GM18873 (cell line): ENCODE data around the gene CYTH3.
"Not testable (repeated sequence)": the region's sequence is repeated elsewhere in the genome, so short reads cannot be mapped to it uniquely, and the experiment has no call there.

Experiments
- ATAC-seq: cut with Tn5 transposase; IDR thresholded peaks from one replicate; pipeline ENCODE4 v1.9.1; 2021; ENCODE audit warnings: mild to moderate bottlenecking, moderate library complexity, moderate number of reproducible peaks; ENCODE audit not compliant: unreplicated experiment, low FRiP score

Gene CYTH3

DNA sequence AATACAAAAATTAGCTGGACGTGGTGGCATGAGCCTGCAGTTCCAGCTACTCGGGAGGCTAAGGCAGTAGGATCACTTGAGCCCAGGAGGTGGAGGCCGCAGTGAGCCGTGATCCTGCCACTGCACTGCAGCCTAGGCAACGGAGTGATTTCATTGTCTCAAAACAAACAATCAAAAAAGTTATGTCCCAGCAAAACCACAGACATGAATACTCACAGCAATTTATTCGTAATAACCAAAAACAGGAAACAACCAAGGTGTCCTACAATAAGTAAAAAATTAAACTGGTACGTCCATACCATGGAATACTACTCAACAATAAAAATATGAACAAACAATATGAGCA lies 11.6 kb upstream of the CYTH3 start:
- no peak for ATAC-seq

DNA sequence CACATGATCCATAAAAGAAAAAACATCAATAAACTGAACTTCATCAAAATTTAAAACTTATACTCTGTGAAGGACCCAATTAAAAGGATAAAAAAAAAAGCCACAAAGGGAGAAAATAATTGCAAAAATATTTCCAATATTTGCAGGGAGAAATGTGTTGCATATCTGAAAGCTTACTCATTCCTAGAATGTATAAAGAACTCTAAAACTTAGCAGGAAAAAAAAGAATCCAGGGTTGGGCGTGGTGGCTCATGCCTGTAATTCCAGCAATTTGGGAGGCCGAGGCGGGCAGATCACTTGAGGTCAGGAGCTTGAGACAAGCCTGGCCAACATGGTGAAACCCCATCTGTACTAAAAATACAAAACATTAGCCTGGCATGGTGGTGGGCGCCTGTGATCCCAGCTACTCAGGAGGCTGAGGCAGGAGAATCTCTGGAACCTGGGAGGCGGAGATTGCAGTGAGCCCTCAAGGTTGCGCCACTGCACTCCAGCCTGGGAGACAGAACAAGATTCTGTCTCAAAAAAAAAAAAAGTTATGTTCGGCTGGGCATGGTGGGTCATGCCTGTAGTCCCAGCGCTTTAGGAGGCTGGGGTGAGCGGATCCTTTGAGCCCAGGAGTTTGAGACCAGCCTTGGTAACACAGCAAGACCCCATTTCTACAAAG lies 11.1 kb upstream of the CYTH3 start:
- not testable (repeated sequence) for ATAC-seq

DNA sequence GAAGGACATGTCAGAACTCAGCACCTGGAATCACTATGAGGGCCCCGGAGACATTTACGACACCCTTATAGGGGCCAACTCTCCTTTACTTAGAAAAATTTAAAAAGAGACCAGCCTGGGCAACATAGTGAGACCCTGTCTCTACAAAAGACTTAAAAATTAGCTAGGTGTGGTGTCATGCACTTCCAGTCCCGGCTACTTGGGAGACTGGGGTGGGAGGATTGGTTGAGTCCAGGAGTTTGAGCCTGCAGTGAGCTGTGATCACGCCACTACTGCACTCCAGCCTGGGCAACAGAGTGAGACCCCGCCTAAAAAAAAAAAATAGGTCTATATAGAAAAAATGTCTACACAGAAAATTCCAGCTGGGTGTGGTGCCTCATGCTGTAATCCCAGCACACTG lies 7.5 kb upstream of the CYTH3 start:
- no peak for ATAC-seq

DNA sequence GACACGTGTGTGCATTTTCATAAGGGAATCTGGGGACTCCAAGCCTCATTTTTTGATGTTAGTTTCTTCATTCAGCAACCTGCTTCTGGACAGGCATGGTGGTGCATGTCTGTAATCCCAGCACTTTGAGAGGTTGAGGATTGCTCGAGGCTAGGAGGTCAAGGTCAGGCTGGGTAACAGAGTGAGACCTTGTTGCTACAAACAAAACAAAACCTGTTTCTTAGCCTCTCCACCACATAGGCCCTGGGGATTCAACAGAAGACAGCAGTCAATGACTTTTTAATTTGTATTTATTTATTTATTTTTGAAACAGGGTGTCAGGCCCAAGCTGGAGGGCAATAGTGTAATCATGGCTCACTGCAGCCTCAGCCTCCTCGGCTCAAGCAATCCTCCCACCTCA lies 6.9 kb upstream of the CYTH3 start:
- ATAC-seq: no peak

DNA sequence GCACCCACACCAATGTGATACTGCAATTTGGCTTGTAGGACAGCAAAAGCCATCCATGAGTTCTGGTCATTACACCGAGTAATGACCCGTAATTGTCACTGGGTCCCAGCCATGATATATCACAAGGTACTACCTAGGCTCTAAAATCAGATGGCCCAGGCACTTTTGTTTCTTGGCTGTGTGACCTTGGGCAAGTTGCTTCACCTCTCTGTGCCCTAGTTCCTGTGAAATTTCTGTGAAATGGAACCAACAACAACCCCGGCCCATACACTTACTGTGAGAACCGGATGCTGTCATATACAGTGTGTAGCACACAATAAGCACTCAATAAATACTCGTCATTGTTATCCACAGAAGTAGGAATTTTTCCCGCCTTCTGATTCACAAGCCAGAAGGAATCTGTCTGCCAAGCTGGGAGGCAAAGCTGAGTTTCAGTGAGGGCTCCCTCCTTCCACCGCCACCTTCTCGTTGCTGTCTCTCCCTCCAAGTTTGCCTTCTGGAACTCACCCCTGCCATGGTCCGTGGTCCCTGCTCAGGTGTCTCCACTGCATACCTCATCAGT lies 6.4 kb upstream of the CYTH3 start:
- ATAC-seq: no peak

DNA sequence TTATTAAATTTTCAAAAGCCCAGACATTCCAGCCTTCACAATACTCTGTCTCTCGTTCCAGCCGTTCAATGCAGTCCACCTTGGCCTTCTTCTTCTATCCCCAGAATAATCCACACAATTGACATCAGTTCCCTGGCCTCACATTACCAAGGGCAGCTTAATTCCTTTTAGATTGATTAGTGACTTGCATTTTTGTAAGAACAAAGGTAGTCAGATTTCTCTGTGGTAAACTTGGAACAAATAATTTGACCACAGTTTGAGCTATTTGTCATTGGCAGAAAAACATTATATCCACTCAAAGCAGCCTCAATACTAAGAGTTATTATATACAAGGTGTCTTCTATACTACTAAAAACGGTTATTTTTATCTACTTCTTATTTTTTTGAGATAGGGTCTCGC lies 5.1 kb upstream of the CYTH3 start:
- no peak for ATAC-seq

DNA sequence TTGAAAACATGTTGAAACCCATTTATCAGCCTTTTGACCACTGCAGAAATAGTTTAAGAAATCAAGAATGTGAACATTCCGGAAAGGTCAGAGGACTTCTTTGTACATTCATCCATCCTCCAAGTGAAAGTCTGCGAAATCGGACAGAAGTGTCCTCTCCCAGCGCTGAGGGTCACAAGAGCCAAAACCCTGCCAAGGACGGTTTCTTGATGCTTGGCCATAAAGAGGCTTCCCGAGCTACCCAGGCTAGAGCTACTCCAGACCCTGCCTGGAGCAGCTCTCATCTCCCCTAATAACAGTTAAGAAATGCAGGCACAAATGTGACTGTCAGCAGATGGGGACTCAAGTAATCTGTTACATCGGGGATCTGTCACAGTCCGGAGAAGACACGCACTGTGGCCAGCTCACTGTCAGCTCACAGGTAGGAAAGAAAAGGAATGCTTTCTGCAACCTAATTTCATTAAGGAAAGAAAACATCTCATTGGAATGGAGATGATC lies 4.5 kb upstream of the CYTH3 start:
- no peak for ATAC-seq

DNA sequence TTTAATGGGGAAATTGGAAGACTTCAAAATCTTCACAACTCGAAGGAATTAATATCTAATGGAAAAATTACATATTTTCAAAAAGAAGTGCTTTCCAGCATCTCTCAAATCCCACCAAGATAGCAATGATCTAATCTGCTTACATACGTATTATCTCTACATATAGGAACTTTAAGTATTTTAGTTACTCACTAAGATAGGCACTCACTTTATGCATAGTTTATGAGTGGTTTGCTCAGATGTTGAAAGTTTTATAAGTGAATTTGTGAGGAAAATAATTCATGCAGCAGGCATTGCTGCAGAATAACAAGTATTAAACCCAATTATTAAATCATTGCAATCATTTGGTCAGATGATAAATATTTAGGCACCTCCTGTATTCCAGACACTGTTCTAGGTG lies 2.3 kb upstream of the CYTH3 start:
- no peak for ATAC-seq

DNA sequence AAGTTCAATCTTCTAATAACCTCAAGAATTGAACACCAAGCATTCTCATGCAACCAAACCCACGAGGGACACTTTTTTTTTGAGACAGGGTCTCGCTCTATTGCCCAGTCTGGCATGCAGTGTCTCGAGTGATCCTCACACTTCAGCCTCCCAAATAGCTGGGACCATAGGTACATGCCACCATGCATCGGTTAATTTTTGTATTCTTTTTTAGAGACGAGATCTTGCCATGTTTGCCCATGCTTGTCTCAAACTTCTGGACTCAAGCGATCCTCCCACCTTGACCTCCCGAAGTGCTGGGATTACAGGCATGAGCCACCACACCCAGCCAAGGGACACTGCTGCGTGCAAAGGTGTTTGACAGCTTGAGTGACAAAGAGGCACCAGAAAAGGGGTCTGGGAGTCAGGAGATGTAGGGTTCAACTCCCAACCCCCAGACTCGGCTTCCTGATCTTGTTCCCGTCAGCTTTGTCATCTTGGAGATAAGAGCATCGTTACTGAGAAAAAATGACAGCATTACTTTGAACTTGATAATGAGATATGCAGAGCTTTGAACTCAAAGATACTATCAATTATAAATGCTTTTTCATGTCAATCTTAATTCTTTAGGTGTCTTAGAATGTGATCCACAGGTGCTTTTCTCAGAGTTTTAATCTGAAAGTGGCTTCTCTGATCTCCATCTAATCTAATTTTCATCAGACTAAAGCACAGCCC lies 1.6 kb upstream of the CYTH3 start:
- ATAC-seq: no peak

DNA sequence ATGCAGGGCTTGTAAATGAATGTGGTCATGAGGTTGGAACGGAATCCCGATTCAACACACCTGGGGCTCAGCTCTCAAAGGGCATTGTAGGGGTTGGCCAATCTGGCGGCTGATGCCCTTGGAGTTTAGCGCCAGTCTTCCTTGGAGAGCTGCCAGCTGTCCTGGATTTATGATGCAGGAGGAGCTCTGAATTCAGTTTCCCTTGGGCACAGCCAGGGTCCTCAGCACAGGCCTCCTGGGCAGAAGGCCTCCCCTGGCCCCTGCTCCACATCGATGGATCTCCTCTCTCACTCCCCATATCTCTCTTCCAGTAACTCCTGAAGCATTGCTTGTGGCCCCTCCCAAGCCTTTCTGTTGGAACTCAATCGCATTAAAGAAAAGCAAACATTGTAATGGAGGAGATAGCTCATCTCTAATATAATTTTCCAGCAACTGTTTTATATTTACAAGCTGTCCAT lies 985 bp upstream of the CYTH3 start:
- ATAC-seq: no peak

DNA sequence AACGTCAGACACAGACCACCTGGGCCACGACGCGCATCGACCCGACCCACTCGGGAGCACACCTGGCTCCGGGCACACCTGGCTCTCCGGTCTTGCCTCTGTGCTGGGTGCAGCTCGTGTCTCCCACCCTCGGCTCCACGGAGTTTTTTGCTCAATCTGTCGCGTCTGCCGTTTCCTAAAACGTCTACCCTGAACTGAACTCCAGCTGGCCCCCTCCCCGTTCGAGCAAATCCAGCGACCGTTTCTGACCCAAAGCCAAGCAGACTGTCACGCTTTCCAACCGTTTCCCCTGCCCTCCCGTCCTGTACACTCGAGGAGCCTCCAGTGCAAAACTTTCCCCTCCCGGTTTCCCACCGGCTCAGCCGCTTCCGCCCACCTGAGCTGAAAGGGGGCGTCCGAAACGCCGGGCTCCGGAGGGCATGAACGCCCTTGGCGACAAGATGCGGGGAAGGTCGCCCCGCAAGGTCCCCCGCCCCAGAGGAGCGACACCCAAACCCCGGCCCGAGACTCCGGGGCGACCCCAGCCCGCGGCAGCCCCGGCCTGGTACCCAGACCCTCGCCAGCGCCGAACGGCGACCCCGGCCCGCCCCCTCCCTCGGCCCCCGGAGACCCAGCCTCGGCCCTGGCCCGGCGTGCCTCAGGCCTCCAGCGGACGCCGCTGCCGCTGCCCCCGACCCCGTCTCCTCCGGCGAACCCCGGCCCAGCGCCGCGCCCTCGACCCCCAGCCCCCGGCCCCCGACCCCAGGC lies 557 bp downstream of the CYTH3 start:
- no peak for ATAC-seq

DNA sequence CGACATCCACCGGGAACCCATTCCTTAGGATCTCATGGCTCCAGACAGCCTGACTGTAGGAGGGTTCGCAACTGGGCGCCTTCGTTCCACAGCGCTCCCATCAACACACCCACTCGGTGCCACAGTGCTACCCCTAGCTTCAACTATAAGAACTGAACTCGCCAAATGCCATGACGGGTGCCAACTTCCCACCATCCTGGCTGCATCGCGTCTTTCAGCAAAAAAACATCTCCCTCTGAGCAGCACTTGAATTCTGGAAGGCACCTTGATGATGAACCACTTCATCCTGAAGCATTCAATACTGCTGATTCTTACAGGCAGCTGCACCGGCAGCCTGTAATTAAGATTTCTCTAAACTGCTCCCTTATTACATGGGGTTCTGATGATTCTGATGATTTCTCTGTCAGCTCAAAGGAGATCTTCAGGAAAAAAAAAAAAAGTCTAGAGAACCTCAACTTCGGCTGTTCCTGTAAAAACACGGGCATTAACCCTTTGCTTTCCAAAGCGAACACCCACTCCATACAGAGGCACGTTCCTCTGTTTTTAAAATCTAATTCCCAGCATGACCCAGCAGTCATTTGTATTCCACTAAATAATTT lies 1.3 kb downstream of the CYTH3 start:
- no peak for ATAC-seq

DNA sequence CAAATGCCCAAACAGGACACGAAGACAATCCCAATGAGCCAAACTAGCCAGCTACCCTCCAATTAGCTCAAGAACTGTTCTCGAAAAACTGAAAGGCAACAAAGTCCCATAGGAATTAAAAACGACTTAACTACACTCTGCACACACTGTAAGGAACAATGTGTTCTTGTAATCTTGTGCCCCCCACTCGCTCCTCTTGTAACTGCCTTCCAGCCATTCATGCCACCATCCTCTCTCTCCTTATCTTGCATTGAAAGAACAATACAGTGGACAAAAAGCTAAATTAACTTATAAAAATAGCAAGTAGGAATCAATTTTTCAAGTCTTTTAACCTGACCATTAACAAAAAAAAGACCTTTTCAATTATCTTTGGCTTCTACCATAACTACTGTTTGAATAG lies 2.9 kb downstream of the CYTH3 start:
- no peak for ATAC-seq

DNA sequence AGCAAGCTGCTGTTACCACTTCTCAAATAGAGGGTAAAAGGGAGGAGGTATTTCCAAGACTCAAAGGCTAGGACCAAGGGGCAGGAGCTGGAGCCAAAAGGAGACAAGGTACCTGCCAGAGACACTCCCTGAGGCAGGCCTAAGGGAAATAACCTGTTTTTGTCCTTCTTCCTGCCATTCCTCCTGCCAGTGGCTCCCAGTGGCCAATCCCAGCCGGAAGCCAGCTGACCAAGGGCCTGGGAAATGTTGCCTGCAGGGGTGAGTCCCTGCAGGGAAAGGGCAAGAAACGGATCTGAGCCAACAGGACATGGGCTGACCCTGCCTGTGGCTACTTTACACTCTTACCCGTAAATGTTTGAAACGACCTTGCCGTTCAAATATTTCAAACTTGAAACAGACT lies 3.5 kb downstream of the CYTH3 start:
- ATAC-seq: no peak

DNA sequence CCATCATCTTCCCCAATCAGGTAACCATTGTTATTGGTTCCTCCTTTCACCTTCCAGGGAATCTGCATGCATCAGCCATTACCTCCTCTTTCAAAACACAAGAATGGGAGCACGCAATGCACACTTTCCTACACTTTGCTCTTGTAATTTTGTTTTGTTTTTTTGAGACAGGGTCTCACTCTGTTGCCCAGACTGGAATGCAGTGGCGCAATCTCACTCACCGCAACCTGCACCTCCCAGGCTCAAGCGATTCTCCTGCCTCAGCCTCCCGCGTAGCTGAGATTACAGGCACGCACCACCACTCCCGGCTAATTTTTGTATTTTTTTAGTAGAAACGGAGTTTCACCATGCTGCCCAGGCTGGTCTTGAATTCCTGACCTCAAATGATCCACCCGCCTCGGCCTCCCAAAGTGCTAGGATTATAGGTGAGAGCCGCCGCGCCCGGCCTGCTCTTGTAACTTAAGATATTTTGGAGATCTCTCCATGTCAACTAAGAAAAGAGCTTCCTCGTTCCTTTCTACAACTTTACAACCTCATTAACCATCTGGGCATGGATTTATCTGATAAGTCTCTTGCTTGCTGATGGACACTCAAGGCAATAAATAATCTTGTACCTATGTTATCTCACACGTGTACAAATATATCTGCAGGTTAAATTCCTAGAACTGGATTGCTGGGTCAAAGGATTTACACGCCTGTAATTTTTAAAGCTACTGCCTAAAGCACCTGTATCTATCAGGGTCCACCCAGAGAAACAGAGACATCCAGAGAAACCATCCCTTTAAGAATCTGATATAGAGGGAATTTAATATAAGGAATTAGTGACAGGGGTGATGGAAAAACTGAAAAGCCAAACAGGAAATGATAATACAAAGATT lies 4.2 kb downstream of the CYTH3 start:
- no peak for ATAC-seq

DNA sequence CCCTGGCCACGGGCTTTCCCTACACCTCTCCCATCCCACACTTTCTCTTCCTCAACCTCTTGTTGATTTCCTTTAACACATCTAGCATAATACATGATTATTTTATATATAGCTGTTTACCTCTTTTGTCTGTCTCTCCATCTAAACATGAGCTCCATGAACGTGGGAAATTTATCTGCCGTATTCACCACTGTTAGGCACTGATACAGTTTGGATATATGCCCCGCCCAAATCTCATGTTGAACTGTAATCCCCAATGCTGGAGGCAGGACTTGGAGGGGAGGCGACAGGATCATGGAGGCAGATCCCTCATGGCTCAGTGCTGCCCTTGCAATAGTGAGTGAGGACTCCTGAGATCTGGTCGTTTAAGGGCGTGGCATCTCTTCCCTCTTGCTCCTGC lies 5.7 kb downstream of the CYTH3 start:
- no peak for ATAC-seq

DNA sequence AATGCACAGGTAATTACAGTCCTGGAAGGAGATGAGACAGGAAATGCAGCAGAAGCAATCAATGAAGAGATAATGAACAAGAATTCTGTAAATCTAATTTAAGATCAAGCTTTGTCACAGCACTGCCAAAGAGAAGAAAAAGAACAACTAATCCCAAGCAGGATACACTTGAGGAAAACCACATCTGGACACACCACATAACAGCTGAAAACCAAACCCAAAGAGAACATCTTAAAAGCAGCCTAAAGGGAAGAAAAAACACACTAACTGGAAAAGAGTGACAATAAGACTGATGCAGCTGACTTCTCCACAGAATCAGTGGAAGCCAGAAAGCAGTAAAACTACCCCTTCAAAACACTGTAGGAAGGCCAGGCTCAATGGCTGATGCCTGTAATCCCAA lies 10.2 kb downstream of the CYTH3 start:
- ATAC-seq: no peak

DNA sequence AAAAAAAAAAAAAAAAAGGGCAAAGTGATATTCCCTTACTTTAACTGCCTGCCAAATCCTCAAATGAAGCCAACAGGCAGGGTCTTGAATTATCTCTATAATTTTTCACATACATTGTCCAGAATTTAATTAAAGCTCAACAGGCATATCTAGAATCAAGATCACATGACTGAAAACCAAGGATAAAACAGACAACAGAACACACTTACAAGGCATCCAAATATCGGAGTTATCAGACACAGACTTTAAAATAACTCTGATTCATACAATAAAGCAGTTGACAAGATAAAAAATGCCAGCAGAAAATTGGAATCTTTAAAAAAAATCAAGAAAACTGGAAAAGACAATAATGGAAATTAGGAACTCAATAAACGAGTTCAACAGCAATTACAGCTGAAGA lies 10.7 kb downstream of the CYTH3 start:
- no peak for ATAC-seq

DNA sequence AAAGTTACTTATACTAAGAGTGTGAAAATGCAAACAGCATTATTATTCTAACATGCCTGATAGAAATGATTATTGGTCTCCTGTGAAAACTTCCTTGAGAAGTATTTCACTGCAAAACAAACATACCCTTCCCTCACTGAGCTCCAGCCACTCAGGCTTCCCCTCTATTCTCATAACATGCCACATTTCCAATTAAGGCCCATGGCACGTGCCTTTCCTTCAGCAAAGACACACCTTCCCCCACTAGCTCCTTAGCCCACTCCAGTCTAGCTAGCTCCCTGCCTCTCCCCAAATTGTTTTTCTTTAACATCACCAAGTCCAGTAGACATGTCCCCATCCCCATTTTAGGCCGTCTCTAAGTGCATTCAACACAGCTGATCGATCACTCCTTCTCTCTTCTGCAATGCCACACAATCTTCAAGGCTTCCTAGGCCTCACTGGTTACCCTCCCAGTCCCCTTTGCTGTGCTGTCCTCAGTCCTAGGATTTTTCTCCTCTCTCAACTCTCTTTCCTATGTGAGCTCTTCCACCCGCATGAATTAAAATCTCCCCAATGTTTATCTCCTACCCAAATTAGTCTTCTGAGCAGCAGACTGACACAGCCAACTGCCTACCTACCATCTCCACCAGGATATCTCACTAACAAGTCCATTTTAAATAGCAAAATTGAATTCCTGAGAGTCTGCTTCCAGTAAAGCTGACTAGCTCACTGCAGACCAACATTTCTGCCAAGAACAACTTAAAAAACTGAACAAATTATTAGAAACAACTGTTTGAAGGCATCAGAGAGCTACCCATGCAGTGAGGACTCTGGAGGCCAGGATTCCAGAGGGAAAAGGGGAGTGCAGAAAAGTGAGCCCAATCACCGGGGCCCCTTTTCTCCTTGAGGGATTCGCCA lies 11.9 kb downstream of the CYTH3 start:
- ATAC-seq: no peak
